GM19025 (cell line): ENCODE results near the gene RELA.
A peak's percentile ranks its signal among the peaks of the same experiment; 100 is the strongest.
"Not testable (repeated sequence)": the region's sequence is repeated elsewhere in the genome, so short reads cannot be mapped to it uniquely, and the experiment has no call there.

ENCODE experiments used
- ATAC-seq: cut with Tn5 transposase; IDR thresholded peaks from one replicate; pipeline ENCODE4 v1.9.1; 2021; ENCODE audit warnings: mild to moderate bottlenecking, low read depth, moderate library complexity; ENCODE audit not compliant: unreplicated experiment

RELA gene

DNA sequence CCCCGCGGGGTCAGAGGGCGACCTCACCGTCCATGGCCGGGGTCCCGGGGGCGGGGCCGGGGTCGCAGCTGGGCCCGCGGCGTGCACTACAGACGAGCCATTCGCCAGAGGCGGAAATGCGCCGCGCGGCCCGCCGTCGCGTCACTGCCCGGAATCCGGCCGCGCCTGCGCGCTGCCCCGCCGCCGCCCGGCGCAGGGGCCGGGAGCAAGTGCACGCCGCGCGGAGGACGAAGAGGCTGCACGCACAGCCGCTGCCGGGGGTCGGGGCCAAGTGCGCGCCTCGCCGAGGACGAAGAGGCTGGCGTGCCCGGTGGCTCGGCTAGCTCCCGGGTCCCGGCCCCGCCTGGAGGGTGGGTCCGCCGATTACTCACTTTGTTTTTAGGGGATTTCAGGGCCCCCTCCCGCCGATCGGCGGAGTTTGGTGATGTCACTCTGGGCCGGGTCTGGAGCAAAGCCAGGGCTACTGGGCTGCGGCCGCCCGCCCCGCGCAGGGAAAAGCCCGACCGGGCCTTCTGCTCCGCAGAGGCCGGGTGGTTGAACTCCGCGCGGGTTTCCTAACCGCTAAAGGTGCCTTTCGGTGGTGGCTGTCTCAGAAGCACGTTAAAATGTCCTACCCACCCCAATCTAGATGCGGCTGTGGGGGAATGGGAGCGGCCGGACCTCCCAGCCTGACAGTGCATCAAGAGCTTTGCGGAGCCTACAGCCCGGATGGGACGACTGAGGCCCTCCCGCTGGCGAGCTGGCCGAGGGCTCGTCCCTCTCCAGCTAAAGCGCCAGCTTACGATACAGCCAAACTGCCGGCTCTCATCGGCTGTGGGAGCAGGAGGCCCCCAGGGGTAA is at the start of gene RELA:
TSS of gene RELA (minus strand) at position 118 of the 840 bp plus-strand sequence. CDS start at position 34, 84 bp downstream.
- ATAC-seq, result peak; percentile 81

- peak; percentile 81 for ATAC-seq
These were observed 49.3 kb upstream of the RELA start, which contains the start of gene KAT5 for GRCh38 chr11:65711785-65712632. TSS of gene KAT5 (plus strand) at chr11:65712252. CDS start at chr11:65712268, 16 bp downstream.

DNA sequence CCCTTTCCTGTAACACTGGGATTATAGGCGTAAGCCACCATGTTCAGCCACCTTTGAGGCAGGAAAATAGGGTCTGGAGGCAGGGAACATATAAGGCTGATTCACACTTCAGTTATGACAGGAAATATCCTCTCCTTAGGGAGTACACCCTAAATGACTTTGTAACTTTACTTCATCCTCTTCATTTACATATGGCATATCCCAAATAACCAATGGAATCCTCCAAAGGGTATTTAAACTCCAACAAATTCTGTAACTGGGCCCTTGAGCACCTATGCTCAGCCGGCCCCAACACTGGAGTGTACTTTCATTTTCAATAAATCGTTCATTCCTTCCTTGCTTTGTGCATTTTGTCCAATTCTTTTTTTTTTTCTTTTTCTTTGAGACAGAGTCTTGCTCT is 47.7 kb upstream of the RELA start:
- no peak for ATAC-seq

- no peak for ATAC-seq
These were observed 46.9 kb upstream of the RELA start for GRCh38 chr11:65709661-65710060.

- no peak for ATAC-seq
These were observed 45.7 kb upstream of the RELA start for GRCh38 chr11:65708451-65708850.

GRCh38 chr11:65707002-65707401 is 44.3 kb upstream of the RELA start:
- not testable (repeated sequence) for ATAC-seq

DNA sequence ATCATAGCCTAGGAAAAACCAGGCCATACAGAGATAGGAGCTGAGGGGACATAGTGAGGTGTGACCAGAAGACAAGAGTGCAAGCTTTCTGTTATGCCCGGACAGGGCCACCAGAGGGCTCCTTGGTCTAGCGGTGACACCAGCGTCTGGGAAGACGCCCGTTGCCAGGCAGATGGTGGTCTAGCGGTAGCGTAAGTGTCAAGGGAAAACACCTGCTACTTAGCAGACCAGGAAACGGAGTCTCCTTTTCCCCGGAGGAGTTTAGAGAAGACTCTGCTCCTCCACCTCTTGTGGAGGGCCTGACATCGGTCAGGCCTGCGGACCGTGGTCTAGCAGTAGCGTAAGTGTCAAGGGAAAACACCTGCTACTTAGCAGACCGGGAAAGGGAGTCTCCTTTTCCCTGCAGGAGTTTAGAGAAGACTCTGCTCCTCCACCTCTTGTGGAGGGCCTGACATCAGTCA is 43.6 kb upstream of the RELA start:
- ATAC-seq, result not testable (repeated sequence)

GRCh38 chr11:65703846-65704245 is 41.1 kb upstream of the RELA start:
- no peak for ATAC-seq

- no peak for ATAC-seq
These were observed 39.0 kb upstream of the RELA start for GRCh38 chr11:65701686-65702085.

DNA sequence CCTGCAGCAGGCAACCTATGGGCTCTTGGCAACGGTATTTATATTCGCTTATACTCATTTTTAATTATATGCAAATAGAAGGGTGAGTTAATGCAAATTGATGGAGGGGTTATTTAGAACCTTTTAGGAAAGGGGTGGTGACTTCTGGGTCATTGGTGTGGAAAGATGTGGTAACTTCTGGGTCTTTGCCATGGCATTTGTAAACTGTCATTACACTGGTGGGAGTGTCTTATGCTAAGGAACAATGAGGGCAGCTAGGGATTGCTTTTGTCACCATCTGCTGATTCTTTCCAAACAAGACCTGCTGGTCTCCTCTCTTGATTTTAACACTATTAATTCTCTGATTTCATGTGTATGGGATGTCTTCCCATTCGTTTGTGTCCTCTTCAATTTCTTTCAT is 37.7 kb upstream of the RELA start:
- no peak for ATAC-seq

DNA sequence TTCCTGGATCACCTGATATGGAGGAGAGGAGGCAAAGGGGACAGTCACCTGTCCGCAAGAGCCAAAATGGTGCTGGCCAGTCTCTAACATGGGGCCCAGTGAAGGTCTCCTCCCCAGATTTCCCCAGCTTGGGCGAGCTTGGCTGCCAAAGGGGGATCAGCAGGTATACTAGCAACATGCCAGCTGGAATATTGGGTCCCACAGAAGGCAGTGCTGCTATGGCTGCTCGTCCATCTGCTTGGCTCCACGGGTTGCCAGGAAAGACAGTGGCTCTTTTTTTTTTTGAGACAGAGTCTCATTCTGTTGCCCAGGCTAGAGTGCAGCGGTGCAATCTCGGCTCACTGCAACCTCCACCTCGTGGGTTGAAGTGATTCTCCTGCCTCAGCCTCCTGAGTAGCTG is 36.6 kb upstream of the RELA start:
- ATAC-seq, result no peak

- no peak for ATAC-seq
These were observed 35.5 kb upstream of the RELA start for GRCh38 chr11:65698205-65698604.

- no peak for ATAC-seq
These were observed 34.3 kb upstream of the RELA start for GRCh38 chr11:65696802-65697552.

DNA sequence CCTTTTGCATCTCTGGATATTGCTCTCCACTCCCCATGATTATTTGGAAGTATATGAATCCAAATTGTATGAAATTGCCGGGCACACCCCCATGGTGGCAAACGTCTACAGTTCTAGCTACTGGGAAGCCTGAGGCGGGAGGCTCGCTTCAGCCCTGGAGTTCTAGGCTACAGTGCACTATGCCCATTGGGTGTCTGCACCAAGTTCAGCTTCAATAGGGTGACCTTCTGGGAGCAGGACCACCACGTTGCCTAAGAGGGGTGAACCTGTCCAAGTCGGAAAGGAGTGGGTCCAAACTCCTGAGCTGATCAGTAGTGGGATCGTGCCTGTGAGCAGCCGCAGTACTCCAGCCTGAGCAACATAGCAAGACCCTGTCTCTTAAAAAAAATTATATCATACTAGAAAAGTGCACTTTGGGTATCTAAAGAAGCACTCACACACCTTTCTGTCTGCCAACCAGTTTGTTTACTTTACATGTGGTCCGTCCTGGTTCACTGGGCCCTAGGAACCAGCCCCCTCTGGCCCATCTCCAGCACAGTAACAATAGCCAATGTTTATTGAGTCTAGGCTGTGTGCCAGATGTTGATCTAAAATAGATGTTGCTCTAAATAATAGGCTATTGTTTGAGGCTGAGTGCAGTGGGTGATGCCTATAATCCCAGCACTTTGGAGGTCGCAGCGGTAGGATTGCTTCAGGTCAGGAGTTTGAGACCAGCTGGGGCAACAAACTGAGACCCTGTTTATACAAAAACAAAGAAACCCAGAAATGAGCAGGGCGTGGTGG is 32.9 kb upstream of the RELA start:
- no peak for ATAC-seq

- no peak for ATAC-seq
These were observed 29.7 kb upstream of the RELA start for GRCh38 chr11:65692367-65692766.

DNA sequence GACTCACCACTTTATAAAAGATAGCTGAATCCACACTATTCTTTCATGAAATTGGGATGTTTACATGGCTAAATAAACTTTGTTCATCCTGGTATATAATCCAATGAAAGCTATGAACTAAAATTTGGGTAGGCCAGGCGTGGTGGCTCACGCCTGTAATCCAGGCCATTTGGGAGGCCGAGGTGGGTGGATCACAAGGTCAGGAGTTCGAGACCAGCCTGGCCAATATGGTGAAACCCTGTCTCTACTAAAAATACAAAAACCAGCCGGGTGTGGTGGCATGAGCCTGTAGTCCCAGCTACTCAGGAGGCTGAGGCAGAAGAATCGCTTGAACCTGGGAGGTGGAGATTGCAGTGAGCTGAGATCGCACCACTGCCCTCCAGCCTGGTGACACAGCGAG is 29.1 kb upstream of the RELA start:
- ATAC-seq, result not testable (repeated sequence)

DNA sequence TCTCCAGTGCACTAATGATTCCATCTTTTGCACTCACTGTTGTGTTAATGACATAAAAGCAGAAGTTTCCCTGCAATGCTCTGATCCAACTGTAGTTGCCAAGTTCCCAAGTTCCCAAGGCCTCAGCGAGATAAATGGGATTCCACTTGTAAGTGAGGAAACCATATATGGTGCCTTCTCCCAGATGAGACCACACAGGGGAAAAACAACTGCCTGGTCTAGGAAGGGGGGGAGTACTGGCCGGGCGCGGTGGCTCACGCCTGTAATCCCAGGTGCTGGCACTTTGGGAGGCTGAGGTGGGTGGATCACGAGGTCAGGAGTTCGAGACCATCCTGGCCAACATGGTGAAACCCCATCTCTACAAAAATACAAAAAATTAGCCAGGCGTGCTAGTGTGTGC is 23.3 kb upstream of the RELA start:
- no peak for ATAC-seq

- ATAC-seq, result not testable (repeated sequence)
These were observed 20.8 kb upstream of the RELA start for GRCh38 chr11:65683480-65683879.

- ATAC-seq, result no peak
These were observed 17.6 kb upstream of the RELA start for GRCh38 chr11:65680192-65680743.
